Measurements from ENCODE around the gene NT5C3B. TPM values are rescaled to one million over a fixed set of nuclear protein-coding genes. Genes with fewer than 3 reads are reported as not detected.
A peak's percentile ranks its signal among the peaks of the same experiment; 100 is the strongest.

The NT5C3B gene
- total RNA-seq, 2 donors from 2014 or later = 62.1 to 69.7 TPM

DNA sequence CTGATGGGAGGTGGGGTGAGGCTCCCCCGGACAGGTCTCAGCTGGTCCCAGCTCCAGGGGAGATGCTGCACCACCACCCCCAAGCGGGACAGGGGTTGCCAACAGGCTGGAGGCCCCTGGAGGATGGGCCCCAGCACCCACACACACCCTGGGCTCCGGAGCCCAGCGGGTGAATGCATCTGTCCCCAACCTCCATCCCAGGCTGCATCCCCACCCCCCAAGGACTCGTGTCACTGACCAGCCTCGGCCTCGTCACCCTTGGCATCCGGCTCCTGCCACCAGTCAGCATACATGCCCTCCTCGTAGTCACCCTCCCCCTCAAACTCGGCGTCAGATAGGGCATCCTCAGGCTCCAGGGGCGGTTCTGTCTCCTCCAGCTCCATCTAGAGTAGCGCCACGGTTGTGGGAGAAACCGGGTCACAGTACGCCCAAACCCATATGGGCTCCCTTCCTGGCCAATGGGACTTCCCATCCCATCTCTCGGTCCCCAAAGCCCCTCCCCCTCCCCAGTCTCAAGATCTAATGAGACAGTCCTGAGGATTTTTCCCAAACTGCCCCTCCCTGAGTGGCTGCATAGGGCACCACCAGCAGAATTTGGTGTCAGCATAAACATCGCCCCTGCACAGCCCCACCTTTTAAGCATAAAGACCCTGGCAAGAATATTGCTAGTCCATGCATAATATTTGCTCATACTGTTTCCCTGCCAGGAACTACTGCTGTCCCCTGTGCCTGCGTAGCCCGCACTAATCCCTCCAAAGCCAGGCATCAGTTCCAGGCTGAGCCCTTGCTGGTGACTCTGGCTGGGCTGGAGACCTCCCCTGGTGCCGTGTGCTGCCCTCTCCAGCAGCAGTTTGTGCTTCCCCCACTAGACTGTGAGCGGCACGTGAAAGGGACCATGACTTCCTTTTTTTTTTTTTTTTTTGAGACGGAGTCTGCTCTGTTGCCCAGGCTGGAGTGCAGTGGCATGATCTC lies 32.7 kb downstream of the NT5C3B start:
- Histone ChIP-seq H3K27ac (no peak overlapping the region), H3K27me3 (replicated peaks; ENCODE audit: insufficient read depth) (no peaks in the 10 kb centered on the region), H3K4me1 (ENCODE audit: control insufficient read depth in 1 of 2, low read depth in 2 of 2) (peaks cover 4 to 13% of the 10 kb centered on the region in 2 donors), H3K4me3 (no peak overlapping the region), H3K9me3 (no peaks in the 10 kb centered on the region), H3K36me3 (no peaks in the 10 kb centered on the region)
- DNase-seq (ENCODE audit: low spot score) (no peak), ATAC-seq (ENCODE audit: insufficient number of reproducible peaks, low FRiP score, low read depth) (no peak)
- no peak for TF ChIP-seq CTCF (IDR thresholded peaks at IDR 0.05)

DNA sequence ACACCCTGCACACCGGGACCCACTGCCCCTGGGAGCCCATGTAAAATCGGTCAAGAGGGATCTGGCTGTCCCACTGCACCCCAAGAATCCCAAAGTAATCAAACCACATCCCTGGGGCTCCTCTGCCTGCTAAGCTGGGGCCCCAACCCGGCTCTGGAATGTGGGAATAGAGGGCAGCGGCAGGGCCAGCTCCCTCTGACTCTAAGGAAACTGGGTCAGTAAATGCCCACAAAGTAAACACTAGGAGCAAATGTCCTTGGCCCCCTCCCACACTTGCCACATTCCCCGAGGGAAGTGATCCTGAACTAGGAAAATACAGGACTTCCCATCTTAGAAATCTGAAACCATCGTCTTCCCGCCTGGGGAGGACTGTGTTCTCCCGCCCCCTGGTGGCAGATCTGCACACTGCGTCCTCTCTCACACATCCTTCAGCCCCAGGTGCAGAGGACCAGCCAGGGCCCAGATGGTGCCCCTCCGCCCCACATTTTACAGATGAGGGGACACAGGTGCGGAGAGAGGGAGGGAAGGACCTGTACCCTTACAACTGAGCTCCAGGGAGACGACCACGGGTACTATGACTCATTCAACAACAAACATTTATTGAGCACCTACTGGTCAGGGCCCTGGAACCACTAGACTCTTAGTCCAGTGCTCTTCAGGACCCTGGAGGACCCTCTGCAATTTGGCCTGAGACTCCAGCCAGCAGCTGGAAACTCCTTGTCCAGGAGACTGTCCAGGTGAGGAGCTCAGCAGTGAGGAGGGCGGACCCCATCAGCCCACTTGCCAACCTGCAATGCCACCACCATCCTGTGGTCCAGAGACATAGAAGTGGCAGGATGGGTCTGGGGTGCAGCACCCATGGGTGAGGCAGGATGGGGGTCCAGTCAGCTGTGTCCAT lies 34.4 kb downstream of the NT5C3B start:
- Histone ChIP-seq H3K9me3 (no peaks in the 10 kb centered on the region), H3K27me3 (replicated peaks; ENCODE audit: insufficient read depth) (no peaks in the 10 kb centered on the region), H3K4me1 (ENCODE audit: control insufficient read depth in 1 of 2, low read depth in 2 of 2) (peaks cover 4 to 13% of the 10 kb centered on the region in 2 donors), H3K4me3 (peak overlapping the region; percentile 33), H3K27ac (no peak overlapping the region), H3K36me3 (no peaks in the 10 kb centered on the region)
- peak; percentile 98 for TF ChIP-seq CTCF (IDR thresholded peaks at IDR 0.05)
- peak; percentile 44 for ATAC-seq (ENCODE audit: insufficient number of reproducible peaks, low FRiP score, low read depth)
- DNase-seq (ENCODE audit: low spot score) = peak; percentile 51

- Histone ChIP-seq H3K27ac (no peak overlapping the region), H3K27me3 (replicated peaks; ENCODE audit: insufficient read depth) (no peaks in the 10 kb centered on the region), H3K4me3 (peak overlapping the region; percentile 33), H3K9me3 (no peaks in the 10 kb centered on the region), H3K36me3 (no peaks in the 10 kb centered on the region), H3K4me1 (ENCODE audit: control insufficient read depth in 1 of 2, low read depth in 2 of 2) (peaks cover 4 to 13% of the 10 kb centered on the region in 2 donors)
- no peak for ATAC-seq (ENCODE audit: insufficient number of reproducible peaks, low FRiP score, low read depth)
- TF ChIP-seq CTCF (IDR thresholded peaks at IDR 0.05) = no peak
- DNase-seq (ENCODE audit: low spot score) = no peak
These were observed 35.2 kb downstream of the NT5C3B start for GRCh38 chr17:41800601-41801373.

DNA sequence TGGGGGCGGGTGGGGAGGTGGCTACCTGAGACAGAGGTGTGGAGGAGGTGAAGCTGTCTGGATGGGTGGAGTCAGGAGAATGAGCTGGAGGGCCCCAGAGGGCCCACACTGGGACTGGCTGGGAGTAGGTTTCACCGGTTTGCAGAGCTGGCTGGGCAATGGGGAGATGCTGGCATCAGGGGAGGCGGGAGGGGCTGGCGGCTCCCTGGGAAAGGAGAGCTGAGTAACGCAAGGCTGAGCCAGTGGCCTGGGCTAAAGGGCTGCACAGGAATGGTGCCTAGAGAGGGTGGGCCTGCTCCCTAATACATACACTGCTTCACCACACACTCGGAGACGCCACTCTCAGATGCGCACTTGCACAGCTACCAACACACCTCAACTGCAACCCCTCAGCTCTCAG lies 36.7 kb downstream of the NT5C3B start:
- H3K36me3 ChIP-seq = no peaks in the 10 kb centered on the region
- ATAC-seq (ENCODE audit: insufficient number of reproducible peaks, low FRiP score, low read depth) (no peak), DNase-seq (ENCODE audit: low spot score) (no peak)
- H3K27me3 ChIP-seq (replicated peaks; ENCODE audit: insufficient read depth) = no peaks in the 10 kb centered on the region
- H3K4me3 ChIP-seq = no peak overlapping the region
- H3K4me1 ChIP-seq (ENCODE audit: control insufficient read depth in 1 of 2, low read depth in 2 of 2) = peaks cover 4 to 13% of the 10 kb centered on the region in 2 donors
- no peaks in the 10 kb centered on the region for H3K9me3 ChIP-seq
- no peak overlapping the region for H3K27ac ChIP-seq
- TF ChIP-seq CTCF (IDR thresholded peaks at IDR 0.05) = no peak
